Coronary artery (tissue), 2 donors: ENCODE results near the gene KCNG1.
A peak's percentile ranks its signal among the peaks of the same experiment; 100 is the strongest.

ENCODE experiments used
- DNase-seq: peaks from one replicate; pipeline ENCODE4 v3.0.0-alpha.2; 2017; ENCODE audit warnings: low spot score
- H3K27ac ChIP-seq, 2 donors: fragments of 200-600 bp; sonication (generic); one replicate each; pipeline ENCODE4 v1.5.1; 2016 to 2019
- H3K4me3 ChIP-seq: fragments of 200-600 bp; sonication (generic); 2 replicates; pipeline ENCODE4 v1.5.1; 2016; ENCODE audit warnings: mild to moderate bottlenecking, moderate library complexity
- CTCF ChIP-seq: fragments of 200-600 bp; sonication (generic); IDR thresholded peaks from one replicate; pipeline ENCODE4 v1.5.1; 2019; ENCODE audit warnings: antibody characterized with exemption

KCNG1 gene

GRCh38 chr20:51022803-51023616 is at the start of gene KCNG1:
TSS of gene KCNG1 (minus strand) at chr20:51023107. CDS start at chr20:51010338, 12,769 bp downstream.
- H3K27ac ChIP-seq: no peak within 1 kb of the TSS
- no peak for DNase-seq
- TF ChIP-seq CTCF: no peak
- peak within 1 kb of the TSS; percentile 74 for H3K4me3 ChIP-seq

GRCh38 chr20:51070621-51071020 is 47.7 kb upstream of the KCNG1 start:
- Histone ChIP-seq H3K4me3 (no peak overlapping the region), H3K27ac (no peak overlapping the region)
- DNase-seq: no peak
- no peak for TF ChIP-seq CTCF

GRCh38 chr20:51067792-51068191 is 44.9 kb upstream of the KCNG1 start:
- DNase-seq: no peak
- TF ChIP-seq CTCF: no peak
- Histone ChIP-seq H3K27ac (no peak overlapping the region), H3K4me3 (no peak overlapping the region)

- no peak for DNase-seq
- Histone ChIP-seq H3K4me3 (no peak overlapping the region), H3K27ac (no peak overlapping the region)
- TF ChIP-seq CTCF: no peak
Observed at GRCh38 chr20:51065615-51066014, 42.7 kb upstream of the KCNG1 start.

- H3K27ac ChIP-seq: no peak overlapping the region
- TF ChIP-seq CTCF: no peak
- no peak overlapping the region for H3K4me3 ChIP-seq
- no peak for DNase-seq
Observed at GRCh38 chr20:51064137-51064536, 41.2 kb upstream of the KCNG1 start.

- Histone ChIP-seq H3K4me3 (no peak overlapping the region), H3K27ac (no peak overlapping the region)
- no peak for TF ChIP-seq CTCF
- DNase-seq: no peak
Observed at GRCh38 chr20:51062065-51062464, 39.2 kb upstream of the KCNG1 start.

GRCh38 chr20:51061418-51062045 is 38.6 kb upstream of the KCNG1 start:
- no peak for DNase-seq
- no peak overlapping the region for H3K27ac ChIP-seq
- TF ChIP-seq CTCF: no peak
- H3K4me3 ChIP-seq: no peak overlapping the region
